HCT116 (cell line): ENCODE measurements around the gene UGGT2. TPM values are rescaled to one million over a fixed set of nuclear protein-coding genes. Genes with fewer than 3 reads are reported as not detected.

Experiments used
- ATAC-seq: fragments of 200-7000 bp; cut with Tn5 transposase; 2 replicates; pipeline ENCODE4 v1.9.1; 2020; ENCODE audit warnings: mild to moderate bottlenecking, moderate library complexity
- BruUV-seq: library from RNA; stranded (reverse); fragments of 400-500 nt; replicated peaks from 2 replicates; lab custom pipeline; 2021; lab: Mats Ljungman, UMichigan
- CTCF ChIA-PET: fragments of 300-600 bp; sonication (Branson Sonifier 250); formaldehyde crosslinking; loops from one replicate; lab custom pipeline; 2021; ENCODE audit warnings: antibody characterized with exemption; lab: Charles Lee
- POLR2A ChIA-PET: fragments of 300-600, 350-600 bp; sonication (Branson Sonifier 250); formaldehyde crosslinking; loops from one replicate; lab custom pipeline; 2021; ENCODE audit warnings: antibody characterized with exemption; lab: Charles Lee
- RAD21 ChIA-PET, 2 experiments: fragments of 300-600 bp; sonication (Branson Sonifier 250); formaldehyde crosslinking; loops; one replicate each; lab custom pipeline; 2023; ENCODE audit warnings: low total read pairs in 2 of 2; ENCODE audit not compliant: uncharacterized antibody in 2 of 2, unreplicated experiment in 2 of 2, low non-redundant PET in 1 of 2; lab: Charles Lee
- DNase-seq: peaks from one replicate; pipeline ENCODE4 v3.0.0-alpha.2; 2010; ENCODE audit warnings: low read depth, low spot score
- H2AFZ ChIP-seq: fragments of 200-600 bp; shearing (Covaris generic), sonication (generic); 2 replicates; pipeline ENCODE4 v1.6.1; 2017; ENCODE audit warnings: low read depth, mixed run types, mixed read lengths, antibody characterized with exemption, low read length; ENCODE audit not compliant: poor library complexity, severe bottlenecking
- H3K27ac ChIP-seq: 2 replicates; pipeline ENCODE4 v1.5.1; 2012; ENCODE audit warnings: low read depth, low read length
- H3K27me3 ChIP-seq: fragments of 200-600 bp; sonication (generic); 2 replicates; pipeline ENCODE4 v1.6.1; 2016; ENCODE audit warnings: mixed run types, low read length, mixed read lengths; ENCODE audit not compliant: insufficient read depth
- H3K36me3 ChIP-seq, 2 experiments: fragments of 200-500 bp in 1 of 2; fragments of 200-600 bp in 1 of 2; sonication (Bioruptor generic) in 1 of 2; sonication (generic) in 1 of 2; 2 replicates each; pipeline versions ENCODE4 v1.5.1 to v1.6.1; 2014 to 2016; ENCODE audit warnings: low read length in 2 of 2, inconsistent platforms in 1 of 2, mixed read lengths in 1 of 2, mixed run types in 1 of 2; ENCODE audit not compliant: insufficient read depth in 2 of 2, control insufficient read depth in 1 of 2
- H3K4me1 ChIP-seq, 2 experiments: fragments of 200-600 bp in 1 of 2; sonication (generic) in 1 of 2; 2 replicates each; pipeline versions ENCODE4 v1.5.1 to v1.6.1; 2012 to 2017; ENCODE audit warnings: low read length in 2 of 2, inconsistent platforms in 1 of 2, mild to moderate bottlenecking in 1 of 2, mixed read lengths in 1 of 2, mixed run types in 1 of 2, moderate library complexity in 1 of 2; ENCODE audit not compliant: insufficient read depth in 2 of 2, control insufficient read depth in 1 of 2
- H3K4me2 ChIP-seq: fragments of 200-600 bp; sonication (generic); 2 replicates; pipeline ENCODE4 v1.6.1; 2017; ENCODE audit warnings: mixed run types, low read length, mixed read lengths
- H3K4me3 ChIP-seq, 2 experiments: fragments of 200-600 bp in 1 of 2; sonication (generic) in 1 of 2; replicated peaks in 1 of 2; 2 replicates each; pipeline ENCODE4 v1.5.1; 2011 to 2016; ENCODE audit warnings: low read length in 2 of 2, control low read depth in 1 of 2, low read depth in 1 of 2, mild to moderate bottlenecking in 1 of 2, mixed read lengths in 1 of 2, mixed run types in 1 of 2
- H3K79me2 ChIP-seq: fragments of 200-600 bp; sonication (generic); 2 replicates; pipeline ENCODE4 v1.6.1; 2017; ENCODE audit warnings: mild to moderate bottlenecking, mixed run types, low read length, moderate library complexity, mixed read lengths; ENCODE audit not compliant: insufficient read depth
- H3K9ac ChIP-seq: fragments of 200-600 bp; sonication (generic); 2 replicates; pipeline ENCODE4 v1.6.1; 2016; ENCODE audit warnings: low read length, mixed read lengths
- H3K9me2 ChIP-seq: fragments of 200-600 bp; sonication (generic), shearing (Covaris generic); 2 replicates; pipeline ENCODE4 v1.6.1; 2017; ENCODE audit warnings: mixed run types, mild to moderate bottlenecking, moderate library complexity; ENCODE audit not compliant: insufficient read depth
- H3K9me3 ChIP-seq, 2 experiments: fragments of 200-500 bp in 1 of 2; fragments of 200-600 bp in 1 of 2; sonication (Bioruptor generic) in 1 of 2; sonication (generic) in 1 of 2; 2 replicates each; pipeline ENCODE4 v1.6.1; 2014 to 2017; ENCODE audit warnings: low read length in 2 of 2, mixed read lengths in 2 of 2, inconsistent platforms in 1 of 2, low read depth in 1 of 2, mild to moderate bottlenecking in 1 of 2, mixed run types in 1 of 2, moderate library complexity in 1 of 2; ENCODE audit not compliant: control insufficient read depth in 1 of 2, insufficient read depth in 1 of 2
- H4K20me1 ChIP-seq: fragments of 200-600 bp; sonication (generic), shearing (Covaris generic); 2 replicates; pipeline ENCODE4 v1.6.1; 2017; ENCODE audit warnings: mixed run types, mild to moderate bottlenecking, moderate library complexity; ENCODE audit not compliant: insufficient read depth
- CEBPB ChIP-seq: IDR thresholded peaks from 2 replicates; pipeline ENCODE4 v1.6.1; 2012; ENCODE audit warnings: low read depth
- EZH2 ChIP-seq: fragments of 200-600 bp; sonication (generic); IDR thresholded peaks from 2 replicates; pipeline ENCODE4 v1.6.1; 2017; ENCODE audit warnings: antibody characterized with exemption, mixed run types
- EZH2phosphoT487 ChIP-seq: fragments of 200-600 bp; IDR thresholded peaks from 2 replicates; pipeline ENCODE4 v1.6.1; 2018; ENCODE audit warnings: antibody characterized with exemption, borderline replicate concordance
- FOSL1 ChIP-seq: IDR thresholded peaks from 2 replicates; pipeline ENCODE4 v1.6.1; 2012; ENCODE audit warnings: low read depth
- JUND ChIP-seq: IDR thresholded peaks from 2 replicates; pipeline ENCODE4 v1.6.1; 2012
- MAX ChIP-seq: IDR thresholded peaks from 2 replicates; pipeline ENCODE4 v1.6.1; 2012
- POLR2A ChIP-seq: IDR thresholded peaks from 2 replicates; pipeline ENCODE4 v1.7.0; 2011; ENCODE audit warnings: borderline replicate concordance; ENCODE audit not compliant: insufficient read depth, insufficient read length; ENCODE audit errors: extremely low read depth
- SP1 ChIP-seq: IDR thresholded peaks from 2 replicates; pipeline ENCODE4 v1.6.1; 2012; ENCODE audit warnings: low read depth
- TCF7L2 ChIP-seq: IDR thresholded peaks from 2 replicates; pipeline ENCODE4 v1.7.0; 2011; ENCODE audit warnings: borderline replicate concordance, inconsistent platforms; ENCODE audit not compliant: insufficient read depth, insufficient read length; ENCODE audit errors: extremely low read depth
- YY1 ChIP-seq: IDR thresholded peaks from 2 replicates; pipeline ENCODE4 v1.6.1; 2011; ENCODE audit warnings: low read length, low read depth, moderate library complexity, mild to moderate bottlenecking; ENCODE audit not compliant: insufficient replicate concordance; ENCODE audit errors: extremely low read depth
- ZBTB33 ChIP-seq: IDR thresholded peaks from 2 replicates; pipeline ENCODE4 v1.6.1; 2011; ENCODE audit warnings: mild to moderate bottlenecking, low read length, moderate library complexity; ENCODE audit not compliant: insufficient replicate concordance; ENCODE audit errors: extremely low read depth
- ZFX ChIP-seq: fragments of 450-650 bp; IDR thresholded peaks from 2 replicates; pipeline ENCODE4 v1.6.1; 2017
- ZNF274 ChIP-seq: fragments of 200-500 bp; sonication (Bioruptor generic); IDR thresholded peaks from 2 replicates; pipeline ENCODE4 v1.6.1; 2014; ENCODE audit warnings: mild to moderate bottlenecking, low read depth, low read length, inconsistent platforms
- intact Hi-C: fragments of 100-400 bp; cut with micrococcal nuclease; formaldehyde crosslinking; loops from 2 replicates; pipeline ENCODE4 v1.10.0; 2022
- total RNA-seq: library from RNA; stranded (reverse); gene quantifications from one replicate; pipeline ENCODE4 v1.2.1, GENCODE V29; 2021; ENCODE audit not compliant: unreplicated experiment
- TF ChIP-seq, protein P1 (sequence below): IDR thresholded peaks from 2 replicates; pipeline ENCODE4 v1.6.1; 2012; ENCODE audit warnings: low read depth
- TF ChIP-seq, protein P2 (sequence below), 3 experiments: fragments of 200-600 bp in 1 of 3; sonication (generic) in 1 of 3; IDR thresholded peaks in 2 of 3; conservative IDR thresholded peaks in 1 of 3; 2 replicates each; pipeline ENCODE4 v1.5.1; 2012 to 2017; ENCODE audit warnings: low read depth in 2 of 3, low read length in 2 of 3, antibody characterized with exemption in 1 of 3, borderline replicate concordance in 1 of 3, control low read depth in 1 of 3, mild to moderate bottlenecking in 1 of 3, mixed read lengths in 1 of 3, mixed run types in 1 of 3, moderate library complexity in 1 of 3; ENCODE audit not compliant: insufficient read depth in 1 of 3

UGGT2 gene
- total RNA-seq, 1 experiment from 2014 or later: 27.1 TPM

- ChIA-PET RAD21 (no interaction called here), POLR2A (no interaction called here), CTCF (interaction anchor here (1.3 kb wide), 1 partner anchor 13 kb away, joined by 5 read pairs; no protein-coding TSS in a partner anchor)
- TF ChIP-seq JUND (no peak), ZBTB33 (no peak), YY1 (no peak), ZNF274 (no peak), FOSL1 (no peak), TCF7L2 (no peak), MAX (no peak), ZFX (no peak), EZH2 (no peak), CEBPB (no peak), SP1 (no peak), EZH2phosphoT487 (no peak), POLR2A (no peak)
- TF ChIP-seq, protein P1, sequence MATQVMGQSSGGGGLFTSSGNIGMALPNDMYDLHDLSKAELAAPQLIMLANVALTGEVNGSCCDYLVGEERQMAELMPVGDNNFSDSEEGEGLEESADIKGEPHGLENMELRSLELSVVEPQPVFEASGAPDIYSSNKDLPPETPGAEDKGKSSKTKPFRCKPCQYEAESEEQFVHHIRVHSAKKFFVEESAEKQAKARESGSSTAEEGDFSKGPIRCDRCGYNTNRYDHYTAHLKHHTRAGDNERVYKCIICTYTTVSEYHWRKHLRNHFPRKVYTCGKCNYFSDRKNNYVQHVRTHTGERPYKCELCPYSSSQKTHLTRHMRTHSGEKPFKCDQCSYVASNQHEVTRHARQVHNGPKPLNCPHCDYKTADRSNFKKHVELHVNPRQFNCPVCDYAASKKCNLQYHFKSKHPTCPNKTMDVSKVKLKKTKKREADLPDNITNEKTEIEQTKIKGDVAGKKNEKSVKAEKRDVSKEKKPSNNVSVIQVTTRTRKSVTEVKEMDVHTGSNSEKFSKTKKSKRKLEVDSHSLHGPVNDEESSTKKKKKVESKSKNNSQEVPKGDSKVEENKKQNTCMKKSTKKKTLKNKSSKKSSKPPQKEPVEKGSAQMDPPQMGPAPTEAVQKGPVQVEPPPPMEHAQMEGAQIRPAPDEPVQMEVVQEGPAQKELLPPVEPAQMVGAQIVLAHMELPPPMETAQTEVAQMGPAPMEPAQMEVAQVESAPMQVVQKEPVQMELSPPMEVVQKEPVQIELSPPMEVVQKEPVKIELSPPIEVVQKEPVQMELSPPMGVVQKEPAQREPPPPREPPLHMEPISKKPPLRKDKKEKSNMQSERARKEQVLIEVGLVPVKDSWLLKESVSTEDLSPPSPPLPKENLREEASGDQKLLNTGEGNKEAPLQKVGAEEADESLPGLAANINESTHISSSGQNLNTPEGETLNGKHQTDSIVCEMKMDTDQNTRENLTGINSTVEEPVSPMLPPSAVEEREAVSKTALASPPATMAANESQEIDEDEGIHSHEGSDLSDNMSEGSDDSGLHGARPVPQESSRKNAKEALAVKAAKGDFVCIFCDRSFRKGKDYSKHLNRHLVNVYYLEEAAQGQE: no peak
- TF ChIP-seq, protein P2, sequence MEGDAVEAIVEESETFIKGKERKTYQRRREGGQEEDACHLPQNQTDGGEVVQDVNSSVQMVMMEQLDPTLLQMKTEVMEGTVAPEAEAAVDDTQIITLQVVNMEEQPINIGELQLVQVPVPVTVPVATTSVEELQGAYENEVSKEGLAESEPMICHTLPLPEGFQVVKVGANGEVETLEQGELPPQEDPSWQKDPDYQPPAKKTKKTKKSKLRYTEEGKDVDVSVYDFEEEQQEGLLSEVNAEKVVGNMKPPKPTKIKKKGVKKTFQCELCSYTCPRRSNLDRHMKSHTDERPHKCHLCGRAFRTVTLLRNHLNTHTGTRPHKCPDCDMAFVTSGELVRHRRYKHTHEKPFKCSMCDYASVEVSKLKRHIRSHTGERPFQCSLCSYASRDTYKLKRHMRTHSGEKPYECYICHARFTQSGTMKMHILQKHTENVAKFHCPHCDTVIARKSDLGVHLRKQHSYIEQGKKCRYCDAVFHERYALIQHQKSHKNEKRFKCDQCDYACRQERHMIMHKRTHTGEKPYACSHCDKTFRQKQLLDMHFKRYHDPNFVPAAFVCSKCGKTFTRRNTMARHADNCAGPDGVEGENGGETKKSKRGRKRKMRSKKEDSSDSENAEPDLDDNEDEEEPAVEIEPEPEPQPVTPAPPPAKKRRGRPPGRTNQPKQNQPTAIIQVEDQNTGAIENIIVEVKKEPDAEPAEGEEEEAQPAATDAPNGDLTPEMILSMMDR (IDR thresholded peaks at IDR 0.05 in 2 of 3, conservative IDR thresholded peaks at IDR 0.05 in 1 of 3; ENCODE audit: borderline replicate concordance in 1 of 3, insufficient read depth in 1 of 3, low read depth in 2 of 3, low read length in 2 of 3): no peak
- no peaks in the 10 kb centered on the region for H3K9me2 ChIP-seq
- H3K4me1 ChIP-seq: no peaks in the 10 kb centered on the region
- H2AFZ ChIP-seq: no peak overlapping the region
- ATAC-seq (no peak), DNase-seq (no peak)
- no peaks in the 10 kb centered on the region for H3K27me3 ChIP-seq
- no peak overlapping the region for H3K4me3 ChIP-seq
- no peaks in the 10 kb centered on the region for H4K20me1 ChIP-seq
- intact Hi-C loops: no loop called here
- no peak overlapping the region for H3K4me2 ChIP-seq
- H3K79me2 ChIP-seq: peaks cover 68% of the 10 kb centered on the region
- no peak overlapping the region for H3K9ac ChIP-seq
- H3K27ac ChIP-seq: no peak overlapping the region
- no peaks in the 10 kb centered on the region for H3K36me3 ChIP-seq
- no TSS peak for BruUV-seq
- no peaks in the 10 kb centered on the region for H3K9me3 ChIP-seq
Observed at GRCh38 chr13:96032717-96033116, 20.5 kb downstream of the UGGT2 start.
